COLO668 (cell line): ENCODE results near the gene ERN1.

Experiments
- DNase-seq: peaks from one replicate; lab custom pipeline; 2025; ENCODE audit not compliant: unreplicated experiment; lab: John Stamatoyannopoulos, UW

The ERN1 gene

DNA sequence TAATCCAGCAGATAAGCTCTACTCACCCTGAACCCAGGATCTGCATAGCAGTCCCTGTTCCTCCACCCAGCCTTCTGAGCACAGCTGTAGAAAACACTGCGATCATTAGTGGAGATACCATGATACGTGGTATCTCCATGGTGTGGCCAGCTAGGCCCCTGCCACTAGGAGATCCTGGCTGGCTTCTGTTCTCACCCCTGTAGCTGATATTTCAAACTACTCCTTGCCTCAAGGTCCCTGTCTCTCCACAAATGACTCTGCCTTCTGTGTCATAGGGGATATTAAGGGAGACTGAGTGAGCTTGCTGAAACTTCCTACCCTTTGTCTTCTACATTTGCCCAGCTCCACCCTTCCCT, 44.3 kb downstream of the ERN1 start:
- no peak for DNase-seq

DNA sequence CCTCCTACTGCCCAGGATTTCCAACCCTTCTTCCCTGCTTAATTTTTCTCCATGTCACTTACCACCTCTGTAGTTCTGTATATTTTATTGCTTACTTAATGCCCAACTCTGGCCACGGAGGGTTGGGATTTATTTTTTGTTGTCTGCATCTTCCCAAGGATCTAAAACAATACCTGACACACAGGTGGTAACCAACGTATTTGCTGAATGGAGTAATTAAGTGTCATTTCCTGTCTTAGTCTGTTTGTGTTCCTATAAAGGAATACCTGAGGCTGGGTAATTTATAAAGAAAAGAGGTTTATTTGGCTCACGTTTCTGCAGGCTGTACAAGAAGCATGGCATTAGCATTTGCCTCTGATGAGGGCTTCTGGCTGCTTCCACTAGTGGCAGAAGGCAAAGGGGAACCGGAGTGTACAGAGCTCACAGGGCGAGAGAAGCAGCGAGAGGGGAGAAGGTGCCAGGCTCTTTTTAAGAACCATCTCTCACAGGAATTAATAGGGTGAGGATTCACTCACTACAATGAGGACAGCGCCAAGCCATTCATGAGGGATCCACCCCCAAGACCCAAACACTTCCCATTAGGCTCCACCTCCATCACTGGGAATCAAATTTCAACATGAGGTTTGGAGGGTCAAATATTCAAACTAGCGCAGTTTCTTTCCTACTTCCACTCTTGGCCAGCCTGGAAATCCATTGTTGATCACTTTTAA, 44.8 kb downstream of the ERN1 start:
- DNase-seq, result no peak

DNA sequence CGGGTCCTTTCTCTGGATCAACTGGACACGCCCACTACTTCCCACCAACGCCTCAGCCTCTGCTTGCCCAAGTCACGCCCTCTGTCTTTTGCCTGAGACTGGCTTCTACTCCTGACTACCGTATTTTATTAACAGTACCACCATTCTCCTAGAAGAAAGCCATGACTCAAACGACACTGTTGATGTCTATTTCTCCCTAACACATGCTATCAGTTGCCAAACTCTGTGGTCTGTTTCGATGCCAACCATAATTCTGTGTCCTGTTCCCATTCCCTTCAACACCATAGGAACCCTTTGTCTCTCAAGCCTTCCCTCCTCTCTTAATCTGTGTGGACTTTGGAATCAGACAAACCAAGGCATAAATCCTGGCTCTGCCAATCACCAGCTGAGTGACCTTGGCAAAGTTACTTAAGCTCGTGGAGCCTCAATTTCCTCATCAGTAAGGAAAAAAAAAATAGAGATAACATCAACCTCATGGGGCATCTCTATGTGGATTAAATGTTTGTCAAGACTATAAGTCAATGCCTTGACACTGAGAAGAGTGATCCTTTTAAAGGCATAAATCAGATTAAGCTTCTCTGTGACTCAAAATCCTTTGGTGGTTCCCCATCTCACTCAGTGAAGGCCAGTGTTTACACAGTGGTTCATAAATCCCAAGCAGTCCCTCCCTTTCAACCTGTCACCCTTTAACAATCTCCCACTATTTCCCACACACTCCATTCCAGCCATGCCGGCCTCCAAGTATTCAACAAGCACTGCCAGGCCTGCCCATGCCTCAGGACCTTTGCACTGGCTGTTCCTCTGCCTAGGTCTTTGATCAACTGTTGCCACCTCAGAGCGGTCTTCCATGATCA, 45.6 kb downstream of the ERN1 start:
- peak; percentile 9 for DNase-seq

DNA sequence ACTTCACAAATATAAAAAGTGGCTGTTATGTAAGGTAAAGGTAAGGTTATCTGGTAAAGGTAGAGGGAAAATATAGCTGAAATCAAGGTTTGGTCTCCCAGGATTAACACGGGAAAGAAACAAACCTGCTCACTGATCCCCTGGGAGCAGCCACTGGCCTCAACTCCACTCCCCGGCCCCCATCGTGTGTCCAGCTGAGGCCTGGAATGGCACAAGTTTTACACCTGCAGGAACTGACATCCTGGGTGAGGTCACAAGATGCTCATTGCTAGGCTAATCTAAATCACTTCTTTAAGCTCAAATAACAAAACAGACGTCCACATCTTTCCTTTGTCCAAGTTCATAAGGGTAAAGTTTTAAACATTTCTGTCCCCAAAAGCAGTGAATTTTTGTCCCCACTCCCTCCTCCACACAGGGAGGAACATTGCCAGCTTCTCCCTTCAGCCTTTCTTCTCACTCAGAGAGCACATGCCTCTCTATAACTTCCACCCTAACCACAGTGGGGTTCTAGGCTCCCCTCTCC, 46.3 kb downstream of the ERN1 start:
- no peak for DNase-seq

DNA sequence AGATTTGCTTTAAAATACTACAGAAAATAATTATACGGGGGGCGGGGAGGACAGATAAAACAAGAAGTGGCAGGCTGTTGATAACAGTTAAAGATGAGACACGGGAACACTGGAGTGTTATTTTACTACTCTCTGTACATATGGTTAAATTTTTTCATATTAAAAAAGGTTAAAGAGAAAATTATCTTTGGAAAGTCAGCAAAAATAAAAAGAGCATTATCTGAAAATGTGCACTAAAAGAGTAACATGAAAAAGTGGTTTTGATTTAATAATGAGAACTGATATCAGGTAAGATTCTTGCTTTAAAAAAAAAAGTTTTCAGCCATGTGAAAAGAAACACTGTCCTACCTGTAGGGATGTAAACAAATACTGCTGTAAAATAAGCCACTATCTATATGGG, 46.9 kb downstream of the ERN1 start:
- DNase-seq, result no peak

DNA sequence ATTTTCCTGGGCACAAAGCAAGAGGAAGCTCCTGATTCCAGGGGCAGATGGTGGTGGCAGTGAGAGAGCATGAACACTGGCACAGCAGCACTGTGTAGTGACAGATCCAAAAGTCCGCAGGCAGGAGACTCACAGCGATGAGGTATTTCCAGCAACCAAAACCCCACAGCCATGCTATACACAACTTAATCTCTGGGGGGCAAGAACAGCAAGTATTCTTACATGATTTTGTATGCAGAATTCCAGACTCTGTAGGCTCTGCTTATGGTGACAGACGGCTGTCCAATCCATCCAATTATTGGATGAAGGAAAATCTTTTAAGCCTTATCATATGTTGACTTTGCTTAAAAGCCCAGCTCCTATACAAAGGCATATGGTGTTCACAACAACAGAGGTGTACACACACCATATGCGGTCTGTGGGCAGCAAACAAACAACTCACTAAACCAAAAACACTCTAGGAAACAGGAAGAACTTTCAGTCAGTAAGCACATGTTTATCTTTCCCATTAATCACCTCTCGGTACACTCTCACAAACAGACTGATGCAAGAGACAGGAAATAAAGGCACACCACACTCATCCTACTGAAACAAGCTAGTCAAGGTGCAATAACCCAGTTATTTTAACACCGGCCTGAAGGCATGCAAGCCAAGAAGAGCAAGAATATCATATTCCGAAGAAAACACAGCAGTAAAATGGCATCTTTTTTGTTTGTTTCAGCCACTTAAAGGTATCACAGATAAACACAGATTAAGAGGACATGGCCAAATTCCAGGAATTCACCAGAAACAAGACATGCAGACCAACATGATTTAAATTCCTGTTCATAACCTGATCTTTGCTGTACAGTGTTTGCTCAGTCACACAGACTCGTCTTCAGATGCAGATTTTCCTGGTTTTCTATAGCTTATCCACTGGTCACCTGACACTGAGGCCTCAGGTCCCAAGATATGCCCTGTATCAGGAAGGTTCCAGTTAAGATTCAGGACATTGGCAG, 47.8 kb downstream of the ERN1 start:
- peak; percentile 42 for DNase-seq

DNA sequence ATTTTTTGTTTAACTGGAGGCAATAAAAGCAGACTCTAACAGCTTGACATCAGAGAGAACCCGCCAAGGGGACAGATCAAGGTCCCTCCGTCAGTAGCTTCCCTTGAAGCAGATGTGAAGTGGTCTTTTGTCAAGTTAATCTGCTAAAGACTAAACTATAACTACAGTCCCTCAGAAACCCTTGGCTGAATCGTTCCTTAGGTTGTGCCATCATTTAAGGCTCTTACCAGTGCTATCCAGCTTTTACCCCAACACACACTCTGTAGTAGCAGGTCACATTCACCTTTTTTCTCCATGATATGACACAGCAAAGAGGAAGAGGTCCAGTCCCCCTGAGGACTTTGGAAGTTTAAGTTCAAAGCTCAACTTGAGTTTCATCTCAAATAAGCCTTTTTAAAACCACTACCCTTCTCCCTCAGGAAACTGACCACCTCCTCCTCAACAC, 49.7 kb downstream of the ERN1 start:
- DNase-seq, result no peak

DNA sequence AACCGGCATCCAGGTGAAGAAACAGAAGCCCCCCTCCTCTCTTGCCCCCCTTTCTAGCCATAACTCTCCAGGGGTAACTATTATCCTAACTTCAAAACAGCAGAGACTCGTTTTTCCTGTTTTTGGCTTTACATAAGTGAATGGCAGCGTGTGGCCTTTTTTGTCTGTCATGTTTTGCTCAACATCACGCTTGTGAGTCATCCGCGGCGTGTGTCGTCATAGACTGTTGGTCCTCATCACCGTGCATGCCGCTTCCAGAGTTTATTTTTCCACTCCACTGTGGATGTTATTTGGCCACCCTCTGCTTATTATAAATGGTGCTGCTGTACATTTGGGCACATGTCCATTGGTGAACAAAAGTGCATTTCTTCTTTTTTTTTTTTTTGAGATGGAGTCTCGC, 52.6 kb downstream of the ERN1 start:
- peak; percentile 5 for DNase-seq

DNA sequence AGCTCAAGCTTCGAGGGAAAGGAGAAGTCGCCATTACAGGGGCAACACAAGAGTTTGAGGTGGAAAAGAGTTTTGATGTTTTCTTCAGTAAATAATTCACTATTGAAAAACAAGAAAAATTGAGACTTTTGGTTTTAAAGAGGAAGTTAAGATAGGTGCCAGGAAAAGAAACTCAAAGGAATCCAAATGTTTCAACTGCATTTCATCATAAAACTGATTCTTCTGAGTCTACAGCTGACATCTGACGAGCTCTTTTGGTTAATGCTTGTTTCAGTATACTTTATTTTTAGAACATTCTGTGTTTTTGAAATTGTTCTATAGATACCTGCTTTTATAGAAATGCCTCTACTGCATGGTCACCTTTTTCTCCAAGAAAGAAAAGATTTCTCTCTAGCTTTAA, 54.0 kb downstream of the ERN1 start:
- DNase-seq, result no peak

DNA sequence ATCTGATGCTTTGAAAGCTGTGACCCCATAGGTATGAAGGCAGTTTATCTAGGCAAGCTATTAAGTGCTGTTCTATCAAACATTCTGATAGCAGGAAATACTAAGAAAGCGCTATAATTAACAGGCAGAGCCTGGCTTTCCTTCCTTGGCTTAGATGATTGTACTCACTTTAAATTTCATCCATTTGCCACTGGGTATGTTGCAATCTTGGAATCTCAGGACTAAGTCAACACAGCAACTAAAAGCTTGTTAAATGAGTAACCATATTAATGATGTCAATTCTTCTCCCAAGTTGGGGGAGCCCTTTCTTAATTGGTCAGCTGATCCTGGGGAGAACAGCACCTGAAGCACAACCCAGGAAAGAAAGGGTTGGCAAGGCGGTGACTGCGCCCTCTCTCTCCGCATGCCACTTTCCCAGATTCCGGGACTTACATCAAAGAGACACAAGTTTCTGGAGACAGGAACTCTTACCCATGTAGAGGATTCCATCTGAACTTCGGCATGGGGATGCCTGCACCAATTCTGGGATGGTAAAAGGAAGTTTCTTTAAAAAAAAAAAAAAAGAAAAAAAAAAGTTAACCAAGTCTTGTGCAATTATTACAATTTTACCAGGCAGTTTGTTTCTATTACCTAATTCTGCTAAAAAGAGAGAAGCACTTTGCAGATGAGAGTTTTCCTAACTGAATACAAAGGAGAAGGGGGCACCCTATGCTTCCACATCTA, 55.1 kb downstream of the ERN1 start:
- DNase-seq, result no peak

DNA sequence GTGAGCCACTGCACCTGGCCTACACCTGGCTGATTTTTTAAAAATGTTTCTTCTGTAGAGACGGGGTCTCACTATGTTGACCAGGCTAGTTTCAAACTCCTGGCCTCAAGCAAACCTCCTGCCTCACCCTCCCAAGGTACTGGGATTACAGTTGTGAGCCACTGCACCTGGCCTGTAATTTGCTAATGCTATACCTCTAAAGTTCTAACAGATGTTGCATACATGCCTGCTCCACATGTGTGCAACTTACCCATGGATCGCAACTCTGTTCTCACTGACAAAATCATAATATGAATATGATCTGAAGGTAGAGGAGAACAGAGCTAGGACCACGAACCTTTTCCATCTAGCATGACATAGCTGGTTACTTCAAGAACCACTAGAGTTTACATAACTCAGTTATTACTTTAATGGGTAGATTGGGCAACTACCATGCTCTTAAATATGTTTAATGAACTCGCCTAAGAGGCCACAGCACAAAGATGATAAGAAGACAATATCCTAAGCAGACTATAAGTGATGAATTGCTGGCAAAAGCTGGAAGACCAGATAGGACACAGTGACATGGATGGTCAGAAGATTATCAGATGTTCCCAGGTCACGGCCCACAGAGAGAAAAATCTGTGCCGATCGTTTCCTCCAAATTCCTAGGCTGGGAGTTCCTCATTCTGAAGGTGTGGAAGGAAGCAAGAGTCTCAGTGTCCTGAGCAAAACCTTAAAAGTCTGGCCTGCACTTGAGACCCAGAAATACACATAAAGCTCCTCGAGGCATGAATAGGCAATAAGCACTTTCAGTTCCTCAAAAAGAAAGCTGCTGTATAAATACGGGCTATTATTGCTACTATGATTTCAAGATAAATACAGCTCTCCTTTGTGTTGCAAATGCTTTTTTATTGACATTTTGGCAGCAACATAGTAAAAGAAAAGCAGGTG, 55.9 kb downstream of the ERN1 start:
- no peak for DNase-seq

DNA sequence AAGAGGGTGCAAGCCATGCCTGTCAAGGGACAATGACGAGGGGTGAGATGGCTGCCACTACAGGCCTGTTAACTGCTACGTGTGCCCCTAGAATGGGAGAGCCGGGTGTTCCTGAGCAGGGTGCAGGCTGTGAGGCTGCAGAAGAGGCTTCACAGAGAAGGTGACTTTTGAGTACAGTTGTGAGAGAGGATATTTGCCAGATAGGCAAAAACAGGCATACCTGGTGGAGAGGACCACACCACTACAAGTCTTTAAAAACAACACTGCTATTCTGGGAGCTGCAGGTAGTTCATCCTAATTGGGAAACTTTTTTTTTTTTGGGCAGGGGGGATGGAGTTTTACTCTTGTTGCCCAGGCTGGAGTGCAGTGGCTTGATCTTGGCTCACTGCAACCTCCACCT, 58.8 kb downstream of the ERN1 start:
- DNase-seq, result no peak

DNA sequence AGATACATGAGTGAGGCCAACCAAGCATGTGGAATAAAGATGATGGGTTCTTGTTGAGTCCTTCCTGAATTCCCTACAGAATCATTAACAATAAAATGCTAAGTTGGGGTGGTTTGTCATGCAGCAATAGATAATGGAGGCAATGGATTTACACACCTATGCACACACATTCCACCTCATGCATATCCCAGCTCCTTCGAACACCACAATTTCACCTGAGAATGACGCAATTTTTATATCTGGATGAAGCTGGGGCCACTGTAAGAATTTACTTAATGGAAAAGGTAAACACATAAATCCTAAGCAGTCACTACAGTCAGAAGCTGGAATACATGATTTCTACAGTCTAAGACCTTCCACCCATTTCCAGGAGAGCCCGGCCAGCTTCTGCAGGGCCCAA, 59.7 kb downstream of the ERN1 start:
- DNase-seq, result no peak

DNA sequence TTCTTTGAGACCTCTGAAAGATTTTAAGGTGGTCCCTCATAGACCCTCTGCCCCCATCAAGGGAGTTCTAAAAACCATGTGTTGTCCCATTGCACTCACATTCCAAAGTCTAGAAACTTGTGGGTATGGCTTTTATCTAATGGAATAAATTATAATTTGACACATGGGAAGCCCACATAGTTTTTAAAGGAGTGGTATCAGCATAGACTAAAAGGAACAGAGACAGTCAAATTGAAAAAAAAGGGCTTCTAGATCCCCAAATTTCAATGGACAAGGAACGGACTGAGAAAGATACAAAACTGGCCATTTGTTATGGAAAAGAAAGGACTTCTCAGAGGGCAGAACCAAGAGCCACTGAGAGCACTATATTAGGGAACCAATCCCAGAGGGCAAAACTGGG, 60.8 kb downstream of the ERN1 start:
- no peak for DNase-seq

DNA sequence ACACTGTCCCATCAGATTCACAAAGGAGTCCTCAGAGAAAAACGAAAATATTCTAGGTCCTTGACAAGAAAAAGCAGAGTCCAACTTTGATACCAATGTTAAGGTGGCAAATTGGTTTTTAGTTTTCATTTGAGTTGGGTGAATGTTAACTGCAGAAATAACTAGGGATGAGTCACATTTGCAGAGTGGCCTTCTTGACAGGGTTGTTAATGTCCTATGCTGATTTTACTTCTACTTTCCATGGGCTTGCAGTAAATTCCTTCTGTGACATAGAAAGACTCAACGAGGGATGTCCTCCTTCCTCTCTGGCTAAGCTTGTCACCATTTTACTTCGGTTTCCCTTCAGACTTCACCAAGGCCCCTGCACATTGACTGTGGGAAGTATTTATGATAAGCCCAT, 62.3 kb downstream of the ERN1 start:
- DNase-seq, result no peak

DNA sequence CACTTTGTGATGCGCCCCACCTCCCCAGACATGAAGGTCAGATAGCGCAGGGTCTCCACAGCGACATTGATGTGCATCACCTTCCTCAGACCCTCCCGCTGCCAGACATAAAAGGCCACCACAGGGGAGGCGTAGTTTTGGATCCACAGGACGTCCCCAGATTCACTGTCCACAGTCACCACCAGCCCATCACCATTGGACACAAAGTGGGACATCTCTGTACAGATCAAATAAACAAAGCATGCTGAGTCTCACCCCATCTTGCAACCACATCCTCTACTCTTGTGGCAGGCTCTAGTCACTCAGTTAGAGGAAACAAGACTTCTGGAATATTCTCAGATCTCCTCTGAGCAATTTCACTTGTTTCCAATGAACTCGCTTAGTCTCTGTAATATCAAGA, 63.2 kb downstream of the ERN1 start:
- no peak for DNase-seq

DNA sequence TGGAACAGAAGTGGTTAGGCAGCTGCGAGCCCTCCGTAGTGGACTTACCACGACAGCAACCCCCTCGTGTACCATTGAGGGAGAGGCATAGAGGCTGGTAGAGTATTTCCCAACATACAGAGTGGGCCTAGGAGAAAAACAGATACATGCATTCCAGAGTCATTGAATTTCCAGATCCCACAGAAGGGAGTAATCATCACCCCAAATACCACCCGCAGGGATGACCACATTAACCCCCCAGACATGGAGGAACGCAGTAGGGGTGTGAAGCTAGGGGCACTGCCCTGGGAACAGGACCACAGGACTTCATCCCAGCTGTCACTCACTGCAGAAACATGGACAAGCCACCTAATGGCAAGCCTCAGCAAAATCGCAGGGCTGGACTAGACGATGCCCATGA, 64.8 kb downstream of the ERN1 start:
- no peak for DNase-seq

DNA sequence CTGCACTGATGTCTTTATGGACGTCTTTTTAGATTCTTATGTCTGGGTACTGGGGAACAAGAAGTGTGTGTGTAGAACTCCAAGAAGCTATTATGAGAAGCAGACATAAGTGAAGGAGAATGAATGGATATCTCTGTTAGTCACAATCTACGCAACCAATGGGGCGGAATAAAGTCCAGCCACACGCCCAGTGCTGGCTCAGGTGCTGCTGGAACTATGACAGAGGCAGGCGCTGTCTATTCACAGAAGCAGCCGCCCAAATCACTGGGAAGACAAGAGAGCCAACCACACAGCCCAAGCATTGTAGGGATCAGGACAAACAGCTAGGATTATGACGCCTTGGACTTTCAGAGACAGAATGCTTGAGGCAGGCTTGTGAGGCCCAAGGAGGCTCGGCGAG, 65.6 kb downstream of the ERN1 start:
- no peak for DNase-seq

DNA sequence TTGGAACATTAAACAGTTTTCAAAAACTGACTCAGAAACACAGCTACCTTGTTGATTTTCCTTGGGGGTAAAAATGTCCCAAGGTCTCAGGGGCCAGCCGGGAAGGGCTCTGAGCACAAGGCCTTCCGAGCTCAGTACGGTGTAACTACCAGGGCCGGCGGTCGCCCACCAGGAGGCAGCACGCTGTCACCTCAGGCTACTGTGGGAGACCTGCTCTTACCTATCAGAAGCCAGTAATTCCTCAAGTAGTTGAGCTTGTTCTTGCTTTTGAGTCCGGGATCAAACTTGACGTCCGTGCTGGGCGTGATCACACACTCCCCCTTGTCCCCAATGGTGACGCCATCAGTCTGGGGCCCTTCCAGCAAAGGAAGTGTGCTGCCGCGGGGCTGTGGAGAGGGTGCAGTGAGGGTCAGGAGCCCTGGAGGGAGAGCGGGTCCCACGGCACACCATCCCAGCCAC, 66.1 kb downstream of the ERN1 start:
- peak; percentile 32 for DNase-seq
